RWPE2 (cell line): ENCODE measurements around the gene GUCY2F.

Experiments
- ATAC-seq: fragments of 200-7000 bp; cut with Tn5 transposase; 3 replicates; pipeline ENCODE4 v1.9.1; 2021; ENCODE audit warnings: low read depth
- DNase-seq: peaks from one replicate; pipeline ENCODE4 v3.0.0-alpha.2; 2020; ENCODE audit warnings: low spot score
- H3K27ac ChIP-seq: fragments of 450-650 bp; 2 replicates; pipeline ENCODE4 v1.5.1; 2017; ENCODE audit warnings: mild to moderate bottlenecking; ENCODE audit not compliant: poor library complexity, severe bottlenecking
- H3K27me3 ChIP-seq: fragments of 250-450 bp; sonication (Bioruptor Pico); 2 replicates; pipeline ENCODE4 v1.5.1; 2021; ENCODE audit warnings: mild to moderate bottlenecking, moderate library complexity; ENCODE audit not compliant: insufficient read depth, poor library complexity, severe bottlenecking
- H3K36me3 ChIP-seq: fragments of 250-450 bp; sonication (Bioruptor Pico); 2 replicates; pipeline ENCODE4 v1.5.1; 2020; ENCODE audit warnings: low read depth, mild to moderate bottlenecking, moderate library complexity
- H3K4me1 ChIP-seq: fragments of 250-450 bp; sonication (Bioruptor Pico); 2 replicates; pipeline ENCODE4 v1.5.1; 2021; ENCODE audit warnings: mild to moderate bottlenecking, moderate library complexity; ENCODE audit not compliant: insufficient read depth, poor library complexity, severe bottlenecking
- H3K4me3 ChIP-seq: fragments of 250-450 bp; sonication (Bioruptor Pico); 2 replicates; pipeline ENCODE4 v1.5.1; 2021; ENCODE audit warnings: mild to moderate bottlenecking, moderate library complexity; ENCODE audit not compliant: severe bottlenecking
- H3K9me3 ChIP-seq: fragments of 250-450 bp; sonication (Bioruptor Pico); 2 replicates; pipeline ENCODE4 v1.5.1; 2021; ENCODE audit warnings: mild to moderate bottlenecking, moderate library complexity; ENCODE audit not compliant: severe bottlenecking
- TF ChIP-seq, protein P1 (sequence below): fragments of 450-650 bp; IDR thresholded peaks from one replicate; pipeline ENCODE4 v1.5.1; 2017; ENCODE audit warnings: mild to moderate bottlenecking, moderate library complexity; ENCODE audit not compliant: poor library complexity, severe bottlenecking

The GUCY2F gene

DNA sequence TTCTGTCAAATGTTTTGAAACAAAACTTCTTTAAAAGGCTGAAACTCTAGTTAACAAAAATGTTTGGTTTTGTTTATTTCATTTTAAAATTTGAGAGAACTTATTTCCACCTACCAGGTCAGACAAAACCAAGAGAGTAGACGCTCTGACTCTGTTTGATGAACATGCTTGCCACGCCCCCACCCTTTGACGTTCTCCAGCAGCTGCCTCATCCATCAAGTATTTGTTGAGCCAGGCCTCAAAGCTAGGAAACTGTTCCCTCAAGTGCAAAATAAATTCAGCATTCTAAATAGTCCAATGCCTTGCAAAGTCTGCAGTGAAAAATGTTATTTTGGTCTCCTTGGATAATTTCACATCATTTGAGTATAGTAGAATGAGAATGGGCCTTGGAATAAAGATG is 121.6 kb downstream of the GUCY2F start:
- no peaks in the 10 kb centered on the region for H3K27me3 ChIP-seq
- DNase-seq (no peak), ATAC-seq (no peak)
- H3K36me3 ChIP-seq: no peaks in the 10 kb centered on the region
- H3K9me3 ChIP-seq: no peaks in the 10 kb centered on the region
- H3K4me3 ChIP-seq: no peak overlapping the region
- TF ChIP-seq, protein P1, sequence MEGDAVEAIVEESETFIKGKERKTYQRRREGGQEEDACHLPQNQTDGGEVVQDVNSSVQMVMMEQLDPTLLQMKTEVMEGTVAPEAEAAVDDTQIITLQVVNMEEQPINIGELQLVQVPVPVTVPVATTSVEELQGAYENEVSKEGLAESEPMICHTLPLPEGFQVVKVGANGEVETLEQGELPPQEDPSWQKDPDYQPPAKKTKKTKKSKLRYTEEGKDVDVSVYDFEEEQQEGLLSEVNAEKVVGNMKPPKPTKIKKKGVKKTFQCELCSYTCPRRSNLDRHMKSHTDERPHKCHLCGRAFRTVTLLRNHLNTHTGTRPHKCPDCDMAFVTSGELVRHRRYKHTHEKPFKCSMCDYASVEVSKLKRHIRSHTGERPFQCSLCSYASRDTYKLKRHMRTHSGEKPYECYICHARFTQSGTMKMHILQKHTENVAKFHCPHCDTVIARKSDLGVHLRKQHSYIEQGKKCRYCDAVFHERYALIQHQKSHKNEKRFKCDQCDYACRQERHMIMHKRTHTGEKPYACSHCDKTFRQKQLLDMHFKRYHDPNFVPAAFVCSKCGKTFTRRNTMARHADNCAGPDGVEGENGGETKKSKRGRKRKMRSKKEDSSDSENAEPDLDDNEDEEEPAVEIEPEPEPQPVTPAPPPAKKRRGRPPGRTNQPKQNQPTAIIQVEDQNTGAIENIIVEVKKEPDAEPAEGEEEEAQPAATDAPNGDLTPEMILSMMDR: no peak
- no peak overlapping the region for H3K27ac ChIP-seq
- H3K4me1 ChIP-seq: no peaks in the 10 kb centered on the region

DNA sequence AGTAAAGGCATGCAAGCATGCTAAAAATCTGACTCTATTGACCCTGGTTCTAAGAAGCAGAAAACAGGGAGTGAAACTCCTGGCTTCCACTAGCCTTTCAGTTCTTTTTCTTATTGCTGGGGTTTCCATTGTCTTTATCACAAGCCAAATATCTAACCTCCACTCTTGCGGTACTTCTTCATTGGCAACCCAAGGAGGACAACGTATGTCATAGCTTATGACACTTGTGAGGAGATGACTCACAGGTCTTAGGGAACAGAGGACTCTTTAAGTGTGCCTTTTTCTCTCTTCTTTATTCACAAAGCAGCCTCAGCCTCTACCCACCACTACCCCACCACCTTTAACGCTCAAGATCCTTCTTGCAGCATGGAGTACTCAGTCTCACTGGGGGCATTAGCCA is 124.2 kb downstream of the GUCY2F start:
- ATAC-seq (no peak), DNase-seq (no peak)
- H3K27ac ChIP-seq: no peak overlapping the region
- no peaks in the 10 kb centered on the region for H3K27me3 ChIP-seq
- TF ChIP-seq, protein P1: no peak
- no peaks in the 10 kb centered on the region for H3K4me1 ChIP-seq
- H3K9me3 ChIP-seq: no peaks in the 10 kb centered on the region
- H3K36me3 ChIP-seq: no peaks in the 10 kb centered on the region
- H3K4me3 ChIP-seq: no peak overlapping the region

DNA sequence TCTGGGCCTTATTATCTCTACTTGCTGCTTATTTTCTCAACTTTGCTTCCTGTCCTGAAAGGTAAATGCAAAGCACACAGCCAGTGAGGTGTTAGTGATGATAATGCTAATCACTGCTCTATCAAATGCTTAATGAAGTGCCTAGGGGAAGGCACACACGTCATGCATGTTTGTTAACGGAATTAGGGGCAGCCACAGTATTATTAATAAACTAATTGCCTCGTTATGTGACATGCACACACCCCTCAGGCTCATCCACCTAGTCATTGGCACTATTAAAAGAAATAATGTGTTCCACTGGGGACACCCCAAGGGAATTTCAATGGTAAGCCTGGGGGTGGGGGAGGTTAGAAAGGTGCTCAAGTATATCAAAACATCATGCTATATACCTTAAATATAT is 125.2 kb downstream of the GUCY2F start:
- TF ChIP-seq, protein P1: no peak
- H3K27ac ChIP-seq: no peak overlapping the region
- H3K4me3 ChIP-seq: no peak overlapping the region
- H3K9me3 ChIP-seq: no peaks in the 10 kb centered on the region
- ATAC-seq (no peak), DNase-seq (no peak)
- no peaks in the 10 kb centered on the region for H3K27me3 ChIP-seq
- H3K36me3 ChIP-seq: no peaks in the 10 kb centered on the region
- H3K4me1 ChIP-seq: no peaks in the 10 kb centered on the region

DNA sequence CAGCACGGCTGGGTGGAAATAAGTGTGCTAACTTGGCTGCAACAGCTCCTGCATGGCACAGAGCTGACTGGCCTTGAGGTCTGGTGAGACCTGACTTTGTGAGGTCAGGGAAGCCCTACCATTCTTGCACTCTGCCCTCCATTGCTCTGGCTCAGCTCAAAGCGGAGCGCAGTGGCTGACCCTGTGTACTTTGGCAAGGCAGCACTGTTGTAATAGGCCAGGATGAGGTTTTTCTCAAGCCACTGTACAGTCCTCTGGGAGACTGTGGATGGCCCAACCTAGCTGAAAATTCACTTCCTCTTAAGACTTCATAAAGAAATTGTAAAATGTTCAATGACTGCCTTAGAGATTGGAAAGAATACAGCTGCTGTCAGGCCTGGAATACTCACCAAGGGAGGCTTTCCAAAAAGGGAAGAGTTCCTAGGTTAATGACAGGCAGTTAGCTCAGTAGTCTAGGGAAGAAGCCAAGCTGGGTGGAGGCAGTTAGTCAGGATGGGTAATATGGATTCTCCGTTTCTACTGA is 129.8 kb downstream of the GUCY2F start:
- Histone ChIP-seq H3K27ac (no peak overlapping the region), H3K4me1 (no peaks in the 10 kb centered on the region), H3K27me3 (no peaks in the 10 kb centered on the region), H3K36me3 (no peaks in the 10 kb centered on the region), H3K4me3 (no peak overlapping the region), H3K9me3 (no peaks in the 10 kb centered on the region)
- ATAC-seq (no peak), DNase-seq (no peak)
- TF ChIP-seq, protein P1: no peak

DNA sequence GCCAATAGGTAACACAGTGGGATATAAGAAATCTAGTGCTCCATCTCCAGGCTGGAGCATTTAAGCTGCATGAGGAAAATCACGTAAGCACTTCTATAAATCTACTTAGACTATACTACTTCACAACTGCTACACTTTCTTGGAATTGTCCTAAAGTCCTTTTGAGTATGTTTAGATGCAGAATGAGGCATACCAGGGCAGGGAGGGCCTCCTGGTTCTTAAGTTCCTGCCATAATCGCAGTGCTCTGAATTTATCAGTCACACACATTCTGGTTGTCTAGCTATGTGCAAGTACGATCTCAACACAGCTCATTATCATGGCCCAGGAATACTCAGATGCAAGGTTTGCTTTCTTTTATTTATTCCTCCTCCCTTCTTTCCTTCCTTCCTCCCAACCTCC is 130.3 kb downstream of the GUCY2F start:
- no peak overlapping the region for H3K4me3 ChIP-seq
- H3K27me3 ChIP-seq: no peaks in the 10 kb centered on the region
- TF ChIP-seq, protein P1: no peak
- DNase-seq: no peak
- no peak overlapping the region for H3K27ac ChIP-seq
- ATAC-seq: no peak
- H3K9me3 ChIP-seq: no peaks in the 10 kb centered on the region
- H3K36me3 ChIP-seq: no peaks in the 10 kb centered on the region
- H3K4me1 ChIP-seq: no peaks in the 10 kb centered on the region
